ENCODE data around the gene ZNF229.
"Not testable (repeated sequence)": the region's sequence is repeated elsewhere in the genome, so short reads cannot be mapped to it uniquely, and the experiment has no call there.

Gene ZNF229

DNA sequence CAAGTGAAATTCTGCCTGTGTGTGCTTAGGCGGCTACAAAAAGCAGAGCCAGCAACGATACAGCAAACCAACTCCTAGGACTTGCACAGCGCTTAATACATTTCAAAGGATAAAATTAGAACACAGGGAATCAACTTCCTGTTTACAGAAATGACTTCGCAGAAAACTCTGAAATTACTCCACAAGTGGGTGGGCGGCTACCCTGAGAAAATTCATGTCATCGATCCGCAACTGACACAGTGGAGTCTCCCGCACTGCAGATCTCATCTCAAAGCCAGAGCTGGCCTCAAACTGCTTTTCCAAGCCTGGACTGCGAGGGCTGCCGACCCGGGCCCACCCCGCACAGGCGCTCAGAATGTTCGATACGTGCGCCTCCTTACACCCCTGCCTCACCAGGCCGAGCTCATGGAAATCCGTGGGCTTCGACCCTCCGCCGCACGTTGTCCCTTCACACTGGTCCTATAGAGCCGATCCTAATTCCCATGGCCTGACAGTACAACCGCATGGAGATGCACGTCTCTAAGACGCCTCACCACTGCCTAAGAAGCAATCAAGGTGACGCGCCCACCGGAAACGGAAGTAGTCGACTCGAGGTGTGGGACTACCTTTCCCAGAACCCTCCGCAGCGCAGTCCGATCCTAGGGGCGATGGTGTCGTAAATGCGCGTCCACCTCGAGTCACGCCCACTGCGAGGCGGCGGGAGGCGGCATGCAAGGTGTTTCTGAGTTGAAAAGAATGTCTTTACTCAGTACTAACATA, at the start of gene ZNF229:
ZNF229 (minus strand) TSS at position 557 of the 759 bp plus-strand sequence. CDS start 5,625 bp downstream, outside the sequence.
- no peaks in the 10 kb centered on the region for H3K36me3 Mint-ChIP-seq
- DNase-seq (ENCODE audit: low spot score in 2 of 2) (peak; percentile 3 to 50), ATAC-seq (peak; percentile 62)
- H3K4me1 Mint-ChIP-seq: peaks cover 6% of the 10 kb centered on the region
- peak within 1 kb of the TSS; percentile 46 for H3K4me3 Mint-ChIP-seq
- H3K27ac Mint-ChIP-seq: no peak within 1 kb of the TSS
- peaks cover 55% of the 10 kb centered on the region for H3K9me3 Mint-ChIP-seq

DNA sequence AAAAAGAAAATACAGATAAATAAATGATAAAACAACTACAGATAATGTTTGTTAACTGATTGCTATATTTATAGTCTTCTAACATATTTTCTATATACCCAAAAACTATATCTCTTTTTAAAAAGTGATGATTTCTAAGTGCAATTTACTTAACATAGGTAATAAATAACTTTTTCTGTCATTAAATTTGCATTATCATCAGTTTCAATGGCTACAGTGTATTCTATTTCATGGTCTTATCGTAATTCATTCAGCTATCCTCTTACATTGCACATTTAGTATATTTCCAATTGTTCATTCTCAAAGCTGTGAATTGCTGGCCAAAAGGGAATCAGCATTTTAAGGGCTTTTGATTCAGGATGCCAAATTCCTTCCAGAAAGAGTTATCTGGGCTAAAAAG, 48.4 kb upstream of the ZNF229 start:
- no peak overlapping the region for H3K27ac Mint-ChIP-seq
- H3K36me3 Mint-ChIP-seq: peaks cover 84% of the 10 kb centered on the region
- H3K4me3 Mint-ChIP-seq: no peak overlapping the region
- DNase-seq (ENCODE audit: low spot score in 2 of 2): no peak
- H3K4me1 Mint-ChIP-seq: peaks cover 50% of the 10 kb centered on the region
- H3K9me3 Mint-ChIP-seq: peaks cover 49% of the 10 kb centered on the region
- ATAC-seq: no peak

DNA sequence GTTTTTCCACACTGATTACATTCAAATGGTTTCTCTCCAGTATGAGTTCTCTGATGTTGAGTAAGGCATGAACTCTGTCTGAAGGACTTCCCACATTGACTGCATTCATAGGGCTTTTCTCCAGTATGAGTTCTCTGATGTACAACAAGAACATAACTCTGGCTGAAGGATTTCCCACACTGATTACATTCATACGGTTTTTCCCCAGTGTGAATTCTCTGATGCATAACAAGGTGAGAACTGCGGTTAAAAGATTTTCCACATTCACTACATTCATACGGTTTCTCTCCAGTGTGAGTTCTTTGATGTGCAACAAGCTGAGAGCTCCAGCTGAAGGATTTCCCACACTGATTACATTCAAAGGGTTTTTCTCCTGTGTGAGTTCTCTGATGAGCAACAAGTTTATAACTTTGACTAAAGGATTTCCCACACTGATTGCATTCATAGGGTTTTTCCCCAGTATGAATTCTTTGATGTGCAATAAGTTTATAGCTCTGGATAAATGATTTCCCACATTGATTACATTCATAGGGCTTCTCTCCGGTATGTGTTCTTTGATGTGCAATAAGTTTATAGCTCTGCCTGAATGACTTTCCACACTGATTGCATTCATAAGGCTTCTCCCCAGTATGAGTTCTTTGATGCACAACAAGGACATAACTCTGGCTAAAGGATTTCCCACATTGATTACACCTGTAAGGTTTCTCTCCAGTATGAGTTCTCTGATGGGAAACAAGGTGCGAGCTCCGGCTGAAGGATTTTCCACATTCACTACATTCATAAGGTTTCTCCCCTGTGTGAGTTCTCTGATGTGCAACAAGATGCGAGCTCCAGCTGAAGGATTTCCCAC, 28.5 kb upstream of the ZNF229 start:
- DNase-seq (ENCODE audit: low spot score in 2 of 2): no peak
- H3K4me3 Mint-ChIP-seq: no peak overlapping the region
- peak overlapping the region; percentile 64 for H3K27ac Mint-ChIP-seq
- H3K36me3 Mint-ChIP-seq: peaks cover 56% of the 10 kb centered on the region
- peaks cover 38% of the 10 kb centered on the region for H3K9me3 Mint-ChIP-seq
- no peaks in the 10 kb centered on the region for H3K4me1 Mint-ChIP-seq
- no peak for ATAC-seq

DNA sequence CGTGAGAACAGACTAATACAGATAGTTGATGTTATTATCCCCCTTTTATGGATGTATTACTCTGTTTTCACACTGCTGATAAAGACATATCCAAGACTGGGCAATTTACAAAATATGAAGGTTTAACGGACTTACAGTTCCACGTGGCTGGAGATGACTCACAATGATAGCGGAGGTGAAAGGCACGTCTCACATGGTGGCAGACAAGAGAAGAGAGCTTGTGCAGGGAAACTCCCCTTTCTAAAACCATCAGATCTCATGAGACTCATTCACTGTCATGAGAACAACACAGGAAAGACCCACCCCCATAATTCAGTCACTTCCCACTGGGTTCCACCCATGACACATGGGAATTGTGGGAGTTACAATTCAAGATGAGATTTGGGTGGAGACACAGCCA, 20.5 kb upstream of the ZNF229 start:
- not testable (repeated sequence) for H3K4me1 Mint-ChIP-seq; H3K4me3 Mint-ChIP-seq; H3K27ac Mint-ChIP-seq; DNase-seq (ENCODE audit: low spot score in 2 of 2); H3K36me3 Mint-ChIP-seq; ATAC-seq
- peaks cover 57% of the 10 kb centered on the region for H3K9me3 Mint-ChIP-seq

DNA sequence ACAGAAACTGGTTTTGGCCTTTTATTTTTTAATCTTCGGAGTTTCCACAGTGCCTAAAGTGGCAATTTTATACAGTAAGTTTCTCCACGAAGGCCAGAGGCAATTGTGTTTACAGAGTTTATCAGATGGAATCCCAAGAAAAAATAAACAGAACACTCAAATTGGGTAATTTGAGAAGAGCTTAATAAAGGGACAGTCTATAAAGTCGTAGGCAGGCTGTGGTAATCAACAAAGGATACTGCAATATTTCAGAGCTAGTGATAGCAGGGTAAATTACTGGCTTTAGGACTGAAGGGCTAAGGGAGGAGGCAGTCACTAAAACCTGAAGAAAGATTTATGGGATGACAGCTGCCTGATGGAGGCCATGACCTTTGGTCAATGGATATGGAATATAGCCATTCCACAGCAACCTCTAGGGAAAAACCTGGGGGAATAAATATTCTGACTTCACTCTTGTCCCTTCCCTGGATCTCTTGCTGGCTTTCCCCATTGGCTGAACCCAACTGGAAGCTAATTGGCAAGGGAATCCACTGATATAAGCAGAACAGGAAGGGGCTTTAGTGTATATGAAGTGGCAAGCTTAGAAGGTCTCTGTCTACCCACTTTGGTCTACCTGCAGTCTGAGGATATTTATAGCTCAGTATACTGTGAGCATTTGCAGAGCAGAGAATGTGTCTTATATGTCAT, 14.5 kb upstream of the ZNF229 start:
- not testable (repeated sequence) for DNase-seq (ENCODE audit: low spot score in 2 of 2); H3K27ac Mint-ChIP-seq; H3K4me3 Mint-ChIP-seq; H3K36me3 Mint-ChIP-seq; H3K4me1 Mint-ChIP-seq; ATAC-seq
- H3K9me3 Mint-ChIP-seq: peaks cover 34% of the 10 kb centered on the region

DNA sequence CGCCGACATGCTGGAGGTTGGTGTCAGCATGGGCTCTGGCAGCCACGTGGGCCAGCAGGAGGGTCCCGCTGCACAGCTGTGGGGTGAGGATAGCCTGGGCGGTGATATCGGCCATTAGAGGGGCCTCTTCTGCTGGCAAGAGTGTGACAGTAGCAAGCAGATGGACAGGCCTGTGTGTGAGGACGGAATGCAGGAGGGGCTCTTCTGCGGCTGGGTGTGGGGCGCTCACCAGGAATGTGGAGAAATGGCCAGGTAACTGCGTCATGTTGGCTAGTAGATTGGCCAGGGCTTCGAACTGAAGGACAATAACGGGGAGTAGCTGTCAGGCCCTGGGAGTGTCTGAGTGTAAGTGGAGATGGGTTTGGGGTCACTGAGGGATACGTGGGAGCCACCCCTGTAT, 7.7 kb upstream of the ZNF229 start:
- not testable (repeated sequence) for ATAC-seq; H3K36me3 Mint-ChIP-seq; H3K4me1 Mint-ChIP-seq; H3K27ac Mint-ChIP-seq; H3K4me3 Mint-ChIP-seq; DNase-seq (ENCODE audit: low spot score in 2 of 2)
- peaks cover 33% of the 10 kb centered on the region for H3K9me3 Mint-ChIP-seq

DNA sequence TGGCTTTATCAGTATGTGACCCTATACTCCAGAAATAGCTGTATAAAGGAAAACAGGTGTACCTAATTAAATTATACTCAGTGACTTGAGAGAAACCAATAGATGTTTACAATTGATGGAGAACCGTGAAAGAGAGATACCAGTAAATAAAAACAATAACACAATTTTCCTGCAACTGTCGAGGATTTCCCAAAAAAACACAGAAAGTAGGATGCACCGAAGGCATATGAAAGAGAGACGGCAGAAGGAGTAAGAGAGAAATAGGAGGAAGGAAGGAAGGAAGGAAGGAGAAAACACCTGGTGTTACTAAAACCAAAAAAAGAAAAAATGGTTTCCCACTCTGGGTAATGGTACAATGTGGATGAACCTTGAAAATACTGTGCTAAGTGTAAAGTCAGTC, 6.8 kb upstream of the ZNF229 start:
- ATAC-seq: no peak
- DNase-seq (ENCODE audit: low spot score in 2 of 2): no peak
- no peak overlapping the region for H3K27ac Mint-ChIP-seq
- no peaks in the 10 kb centered on the region for H3K36me3 Mint-ChIP-seq
- no peaks in the 10 kb centered on the region for H3K4me1 Mint-ChIP-seq
- H3K4me3 Mint-ChIP-seq: no peak overlapping the region
- peaks cover 36% of the 10 kb centered on the region for H3K9me3 Mint-ChIP-seq

DNA sequence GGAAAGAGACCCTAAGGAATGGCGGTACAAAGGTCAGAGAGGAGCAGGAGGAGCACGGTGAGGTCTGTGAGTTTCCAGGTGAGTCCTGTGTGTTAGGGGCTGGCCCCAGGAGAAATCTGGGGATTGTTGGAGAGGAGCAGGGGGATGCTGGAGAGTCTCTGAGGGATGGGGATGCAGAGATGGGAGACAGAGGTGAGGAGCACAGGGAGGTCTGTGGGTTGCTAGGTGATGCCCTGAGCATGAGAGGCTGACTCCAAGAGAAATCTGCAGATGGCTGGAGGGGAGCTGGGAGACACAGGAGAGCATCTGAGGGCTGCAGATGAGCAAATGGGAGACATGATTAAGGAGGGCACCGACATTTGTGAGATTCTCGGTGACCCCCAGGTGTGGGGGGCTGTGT, 4.1 kb upstream of the ZNF229 start:
- ATAC-seq: no peak
- no peaks in the 10 kb centered on the region for H3K36me3 Mint-ChIP-seq
- H3K4me3 Mint-ChIP-seq: no peak overlapping the region
- no peak for DNase-seq (ENCODE audit: low spot score in 2 of 2)
- H3K27ac Mint-ChIP-seq: no peak overlapping the region
- peaks cover 6% of the 10 kb centered on the region for H3K4me1 Mint-ChIP-seq
- H3K9me3 Mint-ChIP-seq: peaks cover 42% of the 10 kb centered on the region

DNA sequence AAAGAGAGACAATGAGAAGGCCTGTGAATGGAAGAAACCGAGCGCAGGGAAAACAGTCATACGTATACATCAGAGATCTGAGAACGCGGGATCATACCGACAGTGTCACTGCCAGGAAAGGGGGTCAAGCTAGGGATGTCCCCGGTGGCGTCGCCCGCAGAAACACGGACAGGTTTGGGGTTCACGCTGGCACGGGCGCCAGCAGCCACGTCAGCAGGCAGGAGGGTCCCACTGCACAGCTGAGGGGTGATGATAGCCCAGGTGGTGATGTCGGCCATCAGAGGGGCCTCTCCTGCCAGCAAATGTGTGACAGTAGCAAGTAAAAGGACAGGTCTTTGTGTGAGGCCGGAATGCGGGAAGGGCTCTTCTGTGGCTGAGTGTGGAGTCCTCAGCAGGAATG, 3.4 kb upstream of the ZNF229 start:
- H3K9me3 Mint-ChIP-seq: peaks cover 43% of the 10 kb centered on the region
- no peak overlapping the region for H3K4me3 Mint-ChIP-seq
- peaks cover 6% of the 10 kb centered on the region for H3K4me1 Mint-ChIP-seq
- DNase-seq (ENCODE audit: low spot score in 2 of 2) (no peak), ATAC-seq (no peak)
- no peak overlapping the region for H3K27ac Mint-ChIP-seq
- no peaks in the 10 kb centered on the region for H3K36me3 Mint-ChIP-seq

DNA sequence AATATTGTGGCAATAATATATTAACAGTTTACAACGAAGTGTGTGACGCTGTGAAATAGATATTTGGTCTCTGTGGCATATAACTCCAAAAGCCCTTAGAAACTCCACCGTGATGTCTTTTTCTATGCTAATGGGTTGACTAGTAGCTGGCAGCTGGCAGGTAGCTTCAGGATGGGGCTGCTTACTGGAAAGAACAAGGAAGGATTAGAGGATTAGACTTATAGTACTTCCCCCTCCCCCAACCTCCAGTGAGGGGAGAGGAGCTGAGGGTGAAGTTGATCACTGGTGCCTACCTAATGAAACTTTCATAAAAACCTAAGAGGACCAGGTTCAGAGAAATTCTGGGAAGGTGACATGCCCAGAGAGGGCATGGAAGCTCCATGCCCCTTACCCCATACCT, 9.8 kb downstream of the ZNF229 start:
- DNase-seq (ENCODE audit: low spot score in 2 of 2): no peak
- Mint-ChIP-seq H3K4me3 (no peak overlapping the region), H3K36me3 (no peaks in the 10 kb centered on the region), H3K27ac (no peak overlapping the region), H3K4me1 (no peaks in the 10 kb centered on the region), H3K9me3 (peaks cover 33% of the 10 kb centered on the region)
- no peak for ATAC-seq

DNA sequence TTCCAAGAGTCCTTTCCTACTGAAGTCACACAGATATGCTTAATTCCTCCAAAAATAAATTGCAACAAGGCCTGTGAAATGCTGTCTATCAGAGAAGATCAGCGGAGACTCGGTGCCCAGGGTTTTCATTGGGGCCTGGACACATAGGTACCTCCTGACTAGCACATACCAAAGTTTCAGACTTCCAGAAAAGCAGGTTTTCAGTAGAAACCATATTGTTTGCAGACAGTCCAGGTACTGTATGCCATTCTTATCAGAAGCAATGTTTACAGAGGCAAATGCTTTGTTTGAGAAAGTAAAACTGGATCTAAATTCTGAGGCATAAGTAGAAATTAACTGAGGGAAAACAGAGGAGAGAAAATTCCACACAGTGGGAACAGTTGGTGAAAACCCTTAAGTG, 12.8 kb downstream of the ZNF229 start:
- H3K9me3 Mint-ChIP-seq: peaks cover 28% of the 10 kb centered on the region
- H3K4me1 Mint-ChIP-seq: no peaks in the 10 kb centered on the region

DNA sequence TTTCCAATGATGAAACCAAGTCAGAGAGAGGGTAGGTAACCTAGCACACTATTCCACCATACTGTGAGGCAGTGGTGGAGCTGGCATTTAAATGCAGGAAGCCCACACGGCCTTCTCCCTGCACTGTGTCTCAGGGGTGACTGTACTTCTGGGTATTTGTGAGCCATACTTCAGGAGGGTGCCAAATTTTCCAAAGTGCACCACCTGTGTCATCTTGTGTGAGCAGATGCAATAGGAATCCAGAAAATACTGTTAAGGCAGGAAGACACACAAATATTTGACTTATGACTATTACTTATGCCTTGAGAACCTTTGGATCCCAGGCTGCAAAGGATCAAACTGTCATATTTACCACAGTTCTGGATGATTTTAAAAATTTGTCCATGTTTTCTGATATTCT, 17.3 kb downstream of the ZNF229 start:
- Mint-ChIP-seq H3K36me3 (no peaks in the 10 kb centered on the region), H3K27ac (no peak overlapping the region), H3K4me1 (no peaks in the 10 kb centered on the region), H3K4me3 (no peak overlapping the region), H3K9me3 (peaks cover 32% of the 10 kb centered on the region)
- DNase-seq (ENCODE audit: low spot score in 2 of 2): no peak
- ATAC-seq: no peak

More for the DNA sequence above, 12.8 kb downstream of the ZNF229 start:
- no peak overlapping the region for H3K27ac Mint-ChIP-seq
- ATAC-seq (no peak), DNase-seq (ENCODE audit: low spot score in 2 of 2) (no peak)
- no peaks in the 10 kb centered on the region for H3K36me3 Mint-ChIP-seq
- no peak overlapping the region for H3K4me3 Mint-ChIP-seq

DNA sequence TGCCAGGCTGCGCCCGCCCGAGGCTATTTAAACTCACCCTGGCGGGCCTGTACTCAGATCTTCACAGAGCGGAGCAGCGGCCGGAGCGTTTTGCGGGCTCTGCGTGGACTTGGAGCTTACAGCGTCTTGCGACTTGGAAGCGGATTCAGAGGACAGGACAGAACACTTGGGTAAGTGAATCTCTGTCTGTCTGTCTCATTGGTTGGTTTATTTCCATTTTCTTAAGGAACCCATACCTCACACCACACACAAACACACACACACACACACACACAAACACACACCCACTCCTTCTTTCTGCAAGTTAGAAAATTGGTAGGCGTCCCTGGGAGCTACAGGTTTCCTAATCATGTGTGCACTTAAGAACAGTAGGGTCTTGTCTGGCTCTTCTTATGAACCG, 32.7 kb downstream of the ZNF229 start:
- not testable (repeated sequence) for ATAC-seq; H3K4me3 Mint-ChIP-seq; H3K27ac Mint-ChIP-seq; DNase-seq (ENCODE audit: low spot score in 2 of 2); H3K36me3 Mint-ChIP-seq; H3K4me1 Mint-ChIP-seq
- peaks cover 28% of the 10 kb centered on the region for H3K9me3 Mint-ChIP-seq

DNA sequence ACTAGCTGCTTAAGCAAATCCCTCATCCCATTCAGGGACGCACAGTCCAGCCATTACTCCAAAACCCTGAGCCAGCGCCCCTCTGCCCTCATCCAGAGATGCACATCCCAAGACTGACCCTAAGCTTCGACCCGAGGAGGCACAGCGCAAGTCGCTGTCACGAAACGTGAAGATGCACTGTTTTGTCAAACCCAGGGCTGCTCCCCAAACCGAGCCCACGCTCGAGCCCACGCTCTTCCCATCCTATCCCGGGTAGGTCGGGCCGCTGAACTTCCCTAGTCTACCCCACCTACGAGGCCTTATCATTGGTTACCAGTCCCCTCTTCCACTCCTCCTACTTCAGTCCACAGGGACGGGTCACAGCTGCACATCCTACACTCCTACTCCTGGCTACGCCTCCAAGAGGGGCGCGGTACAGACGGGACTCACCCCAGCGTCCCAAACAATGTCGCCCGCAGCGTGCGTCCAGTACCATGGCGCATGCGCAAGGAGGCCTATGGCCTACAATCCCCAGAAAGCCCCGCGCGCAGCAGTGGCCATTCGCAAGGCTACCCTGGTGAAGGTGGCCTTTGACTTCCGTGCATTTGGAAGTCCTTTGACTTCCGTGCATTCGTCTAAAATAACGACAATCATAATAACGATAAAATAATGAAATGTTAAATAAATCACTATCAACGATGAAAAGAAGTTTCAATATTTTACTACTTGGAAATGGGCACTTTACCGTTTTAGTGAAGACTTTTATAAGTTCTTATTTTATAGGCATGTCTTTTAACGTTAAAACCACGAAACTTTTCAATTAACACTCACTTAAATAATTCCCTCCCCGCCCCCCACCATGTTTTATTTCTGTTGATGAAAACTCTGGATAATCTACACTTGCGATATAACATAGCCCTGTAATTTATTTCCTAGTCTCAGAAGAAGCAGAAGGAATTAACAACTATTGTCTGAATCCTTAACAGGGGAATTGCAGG, 46.8 kb downstream of the ZNF229 start, which contains the start of gene ZNF285:
ZNF285 (minus strand) TSS at position 470 of the 977 bp plus-strand sequence. CDS start 4,395 bp downstream, outside the sequence.
- Mint-ChIP-seq H3K4me3 (peak within 1 kb of the TSS; percentile 76), H3K36me3 (peaks cover 4% of the 10 kb centered on the region), H3K27ac (peak within 1 kb of the TSS; percentile 68), H3K4me1 (peaks cover 7% of the 10 kb centered on the region), H3K9me3 (peaks cover 16% of the 10 kb centered on the region)
- DNase-seq (ENCODE audit: low spot score in 2 of 2): peak; percentile 4 to 67
- peak; percentile 74 for ATAC-seq
